GM23338 (cell line): ENCODE results near the gene ADAMTSL2. TPM values are rescaled to one million over a fixed set of nuclear protein-coding genes. Genes with fewer than 3 reads are reported as not detected.

ENCODE experiments used
- ATAC-seq: fragments of 200-7000 bp; cut with Tn5 transposase; 3 replicates; pipeline ENCODE4 v1.9.1; 2020
- DNase-seq: peaks from one replicate; pipeline ENCODE4 v3.0.0-alpha.2; 2015; ENCODE audit warnings: low spot score
- H2AFZ ChIP-seq: fragments of 200-600 bp; sonication (generic); 2 replicates; pipeline ENCODE4 v1.8.0; 2016; ENCODE audit warnings: antibody characterized with exemption, mild to moderate bottlenecking, moderate library complexity
- H3F3A ChIP-seq: fragments of 200-600 bp; sonication (generic); replicated peaks from 2 replicates; pipeline ENCODE4 v1.8.0; 2017; ENCODE audit warnings: antibody characterized with exemption, mixed run types, low read depth
- H3K27ac ChIP-seq: fragments of 200-600 bp; sonication (generic); 2 replicates; pipeline ENCODE4 v1.6.1; 2016; ENCODE audit warnings: low read depth
- H3K27me3 ChIP-seq: fragments of 200-600 bp; sonication (generic); 2 replicates; pipeline ENCODE4 v1.8.0; 2016; ENCODE audit warnings: mild to moderate bottlenecking, mixed run types, moderate library complexity; ENCODE audit not compliant: insufficient read depth
- H3K36me3 ChIP-seq: fragments of 200-600 bp; sonication (generic); 2 replicates; pipeline ENCODE4 v1.8.0; 2016; ENCODE audit warnings: mild to moderate bottlenecking; ENCODE audit not compliant: insufficient read depth
- H3K4me1 ChIP-seq: fragments of 200-600 bp; sonication (generic); 2 replicates; pipeline ENCODE4 v1.8.0; 2016; ENCODE audit warnings: mild to moderate bottlenecking, moderate library complexity; ENCODE audit not compliant: insufficient read depth
- H3K4me2 ChIP-seq: fragments of 200-600 bp; sonication (generic); 2 replicates; pipeline ENCODE4 v1.7.1; 2017; ENCODE audit warnings: mixed run types
- H3K4me3 ChIP-seq: fragments of 200-600 bp; sonication (generic); 2 replicates; pipeline ENCODE4 v1.6.1; 2016; ENCODE audit warnings: mixed run types
- H3K79me2 ChIP-seq: fragments of 200-600 bp; sonication (generic); replicated peaks from 2 replicates; pipeline ENCODE4 v1.8.0; 2017; ENCODE audit warnings: mild to moderate bottlenecking; ENCODE audit not compliant: insufficient read depth
- H3K9me2 ChIP-seq: fragments of 200-600 bp; sonication (generic); 2 replicates; pipeline ENCODE4 v1.8.0; 2017; ENCODE audit not compliant: insufficient read depth
- H4K20me1 ChIP-seq: fragments of 200-600 bp; sonication (generic); replicated peaks from 2 replicates; pipeline ENCODE4 v1.8.0; 2017; ENCODE audit warnings: mild to moderate bottlenecking; ENCODE audit not compliant: insufficient read depth
- H3K27ac Mint-ChIP-seq: 2 replicates; pipeline ENCODE4 v1.8.0; 2020; ENCODE audit warnings: inconsistent platforms, mild to moderate bottlenecking, moderate library complexity, mixed read lengths
- H3K27me3 Mint-ChIP-seq: 3 replicates; pipeline ENCODE4 v1.8.0; 2022; ENCODE audit warnings: low read depth, mild to moderate bottlenecking, moderate library complexity, mixed read lengths, inconsistent platforms; ENCODE audit not compliant: insufficient read depth, poor library complexity
- H3K36me3 Mint-ChIP-seq: 3 replicates; pipeline ENCODE4 v1.8.0; 2021; ENCODE audit warnings: low read depth, mild to moderate bottlenecking, inconsistent platforms, moderate library complexity, mixed read lengths
- H3K4me1 Mint-ChIP-seq: 3 replicates; pipeline ENCODE4 v1.8.0; 2020; ENCODE audit warnings: mild to moderate bottlenecking, inconsistent platforms, mixed read lengths
- H3K4me3 Mint-ChIP-seq: 3 replicates; pipeline ENCODE4 v1.8.0; 2021; ENCODE audit warnings: moderate library complexity, mild to moderate bottlenecking, inconsistent platforms, mixed read lengths
- H3K9me3 Mint-ChIP-seq: 3 replicates; pipeline ENCODE4 v1.8.0; 2020; ENCODE audit warnings: moderate library complexity, mild to moderate bottlenecking, inconsistent platforms, mixed read lengths
- CREB1 ChIP-seq: fragments of 250-450 bp; sonication (Bioruptor Pico); IDR thresholded peaks from 2 replicates; pipeline ENCODE4 v1.5.0; 2020; ENCODE audit warnings: low read depth, mild to moderate bottlenecking, moderate library complexity
- JUNB ChIP-seq: IDR thresholded peaks from one replicate; pipeline ENCODE4 v1.6.1; 2016; ENCODE audit warnings: antibody characterized with exemption; ENCODE audit not compliant: unreplicated experiment
- POLR2AphosphoS5 ChIP-seq: IDR thresholded peaks from 2 replicates; pipeline ENCODE4 v1.6.1; 2016; ENCODE audit warnings: antibody characterized with exemption, low read depth
- polyA plus RNA-seq: library from polyadenylated mRNA; unstranded; fragments of >200 nt; fragmentation: Nextera tagmentation; extraction: Ambion mirVana; gene quantifications from 2 replicates; pipeline ENCODE4 v1.2.1, GENCODE V29; 2016
- total RNA-seq: library from RNA; depleted of rRNA; stranded (reverse); fragments of >200 nt; shearing (Covaris generic); gene quantifications from 2 replicates; pipeline ENCODE4 v1.2.3, GENCODE V29; 2014
- TF ChIP-seq, protein P1 (sequence below): fragments of 250-450 bp; sonication (Bioruptor Pico); IDR thresholded peaks from 2 replicates; pipeline ENCODE4 v1.5.0; 2020; ENCODE audit warnings: mild to moderate bottlenecking, moderate library complexity
- TF ChIP-seq, protein P2 (sequence below): IDR thresholded peaks from 2 replicates; pipeline ENCODE4 v1.6.1; 2016; ENCODE audit warnings: antibody characterized with exemption

ADAMTSL2 gene
- total and polyA plus RNA-seq, 2 experiments from 2014 or later = 0.15 to 0.66 TPM

GRCh38 chr9:133613432-133613831 is 78.9 kb downstream of the ADAMTSL2 start (continued):
- TF ChIP-seq, protein P1, sequence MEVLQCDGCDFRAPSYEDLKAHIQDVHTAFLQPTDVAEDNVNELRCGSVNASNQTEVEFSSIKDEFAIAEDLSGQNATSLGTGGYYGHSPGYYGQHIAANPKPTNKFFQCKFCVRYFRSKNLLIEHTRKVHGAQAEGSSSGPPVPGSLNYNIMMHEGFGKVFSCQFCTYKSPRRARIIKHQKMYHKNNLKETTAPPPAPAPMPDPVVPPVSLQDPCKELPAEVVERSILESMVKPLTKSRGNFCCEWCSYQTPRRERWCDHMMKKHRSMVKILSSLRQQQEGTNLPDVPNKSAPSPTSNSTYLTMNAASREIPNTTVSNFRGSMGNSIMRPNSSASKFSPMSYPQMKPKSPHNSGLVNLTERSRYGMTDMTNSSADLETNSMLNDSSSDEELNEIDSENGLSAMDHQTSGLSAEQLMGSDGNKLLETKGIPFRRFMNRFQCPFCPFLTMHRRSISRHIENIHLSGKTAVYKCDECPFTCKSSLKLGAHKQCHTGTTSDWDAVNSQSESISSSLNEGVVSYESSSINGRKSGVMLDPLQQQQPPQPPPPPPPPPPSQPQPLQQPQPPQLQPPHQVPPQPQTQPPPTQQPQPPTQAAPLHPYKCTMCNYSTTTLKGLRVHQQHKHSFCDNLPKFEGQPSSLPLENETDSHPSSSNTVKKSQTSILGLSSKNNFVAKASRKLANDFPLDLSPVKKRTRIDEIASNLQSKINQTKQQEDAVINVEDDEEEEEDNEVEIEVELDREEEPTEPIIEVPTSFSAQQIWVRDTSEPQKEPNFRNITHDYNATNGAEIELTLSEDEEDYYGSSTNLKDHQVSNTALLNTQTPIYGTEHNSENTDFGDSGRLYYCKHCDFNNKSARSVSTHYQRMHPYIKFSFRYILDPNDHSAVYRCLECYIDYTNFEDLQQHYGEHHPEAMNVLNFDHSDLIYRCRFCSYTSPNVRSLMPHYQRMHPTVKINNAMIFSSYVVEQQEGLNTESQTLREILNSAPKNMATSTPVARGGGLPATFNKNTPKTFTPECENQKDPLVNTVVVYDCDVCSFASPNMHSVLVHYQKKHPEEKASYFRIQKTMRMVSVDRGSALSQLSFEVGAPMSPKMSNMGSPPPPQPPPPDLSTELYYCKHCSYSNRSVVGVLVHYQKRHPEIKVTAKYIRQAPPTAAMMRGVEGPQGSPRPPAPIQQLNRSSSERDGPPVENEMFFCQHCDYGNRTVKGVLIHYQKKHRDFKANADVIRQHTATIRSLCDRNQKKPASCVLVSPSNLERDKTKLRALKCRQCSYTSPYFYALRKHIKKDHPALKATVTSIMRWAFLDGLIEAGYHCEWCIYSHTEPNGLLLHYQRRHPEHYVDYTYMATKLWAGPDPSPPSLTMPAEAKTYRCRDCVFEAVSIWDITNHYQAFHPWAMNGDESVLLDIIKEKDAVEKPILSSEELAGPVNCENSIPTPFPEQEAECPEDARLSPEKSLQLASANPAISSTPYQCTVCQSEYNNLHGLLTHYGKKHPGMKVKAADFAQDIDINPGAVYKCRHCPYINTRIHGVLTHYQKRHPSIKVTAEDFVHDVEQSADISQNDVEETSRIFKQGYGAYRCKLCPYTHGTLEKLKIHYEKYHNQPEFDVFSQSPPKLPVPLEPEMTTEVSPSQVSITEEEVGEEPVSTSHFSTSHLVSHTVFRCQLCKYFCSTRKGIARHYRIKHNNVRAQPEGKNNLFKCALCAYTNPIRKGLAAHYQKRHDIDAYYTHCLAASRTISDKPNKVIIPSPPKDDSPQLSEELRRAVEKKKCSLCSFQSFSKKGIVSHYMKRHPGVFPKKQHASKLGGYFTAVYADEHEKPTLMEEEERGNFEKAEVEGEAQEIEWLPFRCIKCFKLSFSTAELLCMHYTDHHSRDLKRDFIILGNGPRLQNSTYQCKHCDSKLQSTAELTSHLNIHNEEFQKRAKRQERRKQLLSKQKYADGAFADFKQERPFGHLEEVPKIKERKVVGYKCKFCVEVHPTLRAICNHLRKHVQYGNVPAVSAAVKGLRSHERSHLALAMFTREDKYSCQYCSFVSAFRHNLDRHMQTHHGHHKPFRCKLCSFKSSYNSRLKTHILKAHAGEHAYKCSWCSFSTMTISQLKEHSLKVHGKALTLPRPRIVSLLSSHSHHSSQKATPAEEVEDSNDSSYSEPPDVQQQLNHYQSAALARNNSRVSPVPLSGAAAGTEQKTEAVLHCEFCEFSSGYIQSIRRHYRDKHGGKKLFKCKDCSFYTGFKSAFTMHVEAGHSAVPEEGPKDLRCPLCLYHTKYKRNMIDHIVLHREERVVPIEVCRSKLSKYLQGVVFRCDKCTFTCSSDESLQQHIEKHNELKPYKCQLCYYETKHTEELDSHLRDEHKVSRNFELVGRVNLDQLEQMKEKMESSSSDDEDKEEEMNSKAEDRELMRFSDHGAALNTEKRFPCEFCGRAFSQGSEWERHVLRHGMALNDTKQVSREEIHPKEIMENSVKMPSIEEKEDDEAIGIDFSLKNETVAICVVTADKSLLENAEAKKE (CRISPR knock-in tag) = no peak
- TF ChIP-seq, protein P2, sequence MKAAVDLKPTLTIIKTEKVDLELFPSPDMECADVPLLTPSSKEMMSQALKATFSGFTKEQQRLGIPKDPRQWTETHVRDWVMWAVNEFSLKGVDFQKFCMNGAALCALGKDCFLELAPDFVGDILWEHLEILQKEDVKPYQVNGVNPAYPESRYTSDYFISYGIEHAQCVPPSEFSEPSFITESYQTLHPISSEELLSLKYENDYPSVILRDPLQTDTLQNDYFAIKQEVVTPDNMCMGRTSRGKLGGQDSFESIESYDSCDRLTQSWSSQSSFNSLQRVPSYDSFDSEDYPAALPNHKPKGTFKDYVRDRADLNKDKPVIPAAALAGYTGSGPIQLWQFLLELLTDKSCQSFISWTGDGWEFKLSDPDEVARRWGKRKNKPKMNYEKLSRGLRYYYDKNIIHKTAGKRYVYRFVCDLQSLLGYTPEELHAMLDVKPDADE = no peak
- TF ChIP-seq CREB1 (CRISPR knock-in tag) = no peak
- no peak for TF ChIP-seq POLR2AphosphoS5

DNA sequence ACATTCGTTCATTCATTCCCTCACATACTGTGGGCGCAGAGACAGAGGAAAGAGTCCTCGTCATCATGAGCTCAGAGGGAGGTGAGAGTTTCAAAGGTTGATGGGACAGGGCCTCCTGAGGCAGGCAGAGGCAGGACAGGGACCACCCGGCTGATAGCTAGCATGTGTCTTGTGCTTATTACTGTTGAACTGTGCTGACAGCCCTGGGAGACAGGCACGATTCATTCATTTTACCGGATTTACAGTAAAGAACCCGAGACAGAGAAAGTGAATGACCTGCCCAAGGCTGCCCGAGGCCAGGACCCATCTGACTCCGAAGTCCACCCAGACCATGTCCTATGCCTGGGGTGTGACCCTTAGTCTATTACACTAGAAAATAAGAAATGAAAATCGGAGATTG is 79.6 kb downstream of the ADAMTSL2 start:
- Histone ChIP-seq H3K4me1 (no peaks in the 10 kb centered on the region; the same call in 1 of the 2 replicates), H3K9me2 (no peaks in the 10 kb centered on the region), H3K27me3 (no peaks in the 10 kb centered on the region), H4K20me1 (no peaks in the 10 kb centered on the region), H3F3A (no peaks in the 10 kb centered on the region), H3K79me2 (no peaks in the 10 kb centered on the region), H3K4me3 (no peak overlapping the region), H3K36me3 (no peaks in the 10 kb centered on the region), H2AFZ (no peak overlapping the region), H3K27ac (no peak overlapping the region), H3K4me2 (no peak overlapping the region)
- Mint-ChIP-seq H3K27me3 (peaks cover 14% of the 10 kb centered on the region), H3K9me3 (no peaks in the 10 kb centered on the region), H3K27ac (no peak overlapping the region), H3K36me3 (no peaks in the 10 kb centered on the region), H3K4me1 (peaks cover 12% of the 10 kb centered on the region), H3K4me3 (no peak overlapping the region)
- DNase-seq = no peak
- no peak for ATAC-seq
- TF ChIP-seq, protein P1 (CRISPR knock-in tag) = no peak
- no peak for TF ChIP-seq JUNB
